Measurements from ENCODE around the gene VSIG10.

The VSIG10 gene

DNA sequence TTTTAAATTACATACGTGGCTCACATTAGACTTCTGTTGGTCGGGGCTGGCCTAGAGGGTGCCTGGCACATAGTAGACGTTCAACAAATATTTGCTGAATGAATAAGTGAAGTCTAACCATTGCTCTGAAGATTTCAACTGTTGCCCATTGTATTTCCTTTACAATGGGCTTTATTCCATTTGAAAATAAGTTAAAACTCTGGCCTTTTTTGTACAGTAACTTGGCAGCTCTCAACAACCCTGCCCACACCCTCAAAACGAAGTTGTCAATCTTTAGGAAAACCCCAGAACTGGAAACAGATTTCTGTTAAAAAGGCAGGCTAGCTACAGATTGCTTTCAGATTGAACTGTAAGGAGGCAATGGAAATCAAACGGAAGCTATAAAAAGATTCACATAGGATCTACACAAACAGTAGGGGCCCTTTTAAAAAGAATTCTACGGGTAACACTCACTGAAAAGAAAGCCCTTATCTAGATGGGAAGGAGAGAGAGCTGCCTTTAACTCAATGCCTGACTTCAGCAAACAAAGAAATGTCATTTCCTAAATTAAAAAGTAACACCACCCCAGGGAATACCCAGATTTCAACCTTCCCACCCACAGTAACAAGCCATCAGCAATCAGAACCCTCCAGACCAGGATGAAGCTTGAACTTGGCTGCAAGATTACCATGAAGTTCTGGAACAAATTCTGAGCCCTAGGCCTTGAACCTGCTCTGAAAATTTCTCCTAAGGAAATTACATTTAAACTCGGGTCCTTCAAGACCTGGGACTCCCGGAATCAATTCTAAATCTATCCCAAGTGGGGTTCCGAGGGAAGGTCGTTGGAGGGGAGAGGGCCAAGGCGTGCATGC lies 44.2 kb downstream of the VSIG10 start:
- DNase-seq: no peak

GRCh38 chr12:118058881-118059280 lies 44.9 kb downstream of the VSIG10 start:
- DNase-seq: no peak

GRCh38 chr12:118058227-118058626 lies 45.6 kb downstream of the VSIG10 start:
- DNase-seq: no peak

DNA sequence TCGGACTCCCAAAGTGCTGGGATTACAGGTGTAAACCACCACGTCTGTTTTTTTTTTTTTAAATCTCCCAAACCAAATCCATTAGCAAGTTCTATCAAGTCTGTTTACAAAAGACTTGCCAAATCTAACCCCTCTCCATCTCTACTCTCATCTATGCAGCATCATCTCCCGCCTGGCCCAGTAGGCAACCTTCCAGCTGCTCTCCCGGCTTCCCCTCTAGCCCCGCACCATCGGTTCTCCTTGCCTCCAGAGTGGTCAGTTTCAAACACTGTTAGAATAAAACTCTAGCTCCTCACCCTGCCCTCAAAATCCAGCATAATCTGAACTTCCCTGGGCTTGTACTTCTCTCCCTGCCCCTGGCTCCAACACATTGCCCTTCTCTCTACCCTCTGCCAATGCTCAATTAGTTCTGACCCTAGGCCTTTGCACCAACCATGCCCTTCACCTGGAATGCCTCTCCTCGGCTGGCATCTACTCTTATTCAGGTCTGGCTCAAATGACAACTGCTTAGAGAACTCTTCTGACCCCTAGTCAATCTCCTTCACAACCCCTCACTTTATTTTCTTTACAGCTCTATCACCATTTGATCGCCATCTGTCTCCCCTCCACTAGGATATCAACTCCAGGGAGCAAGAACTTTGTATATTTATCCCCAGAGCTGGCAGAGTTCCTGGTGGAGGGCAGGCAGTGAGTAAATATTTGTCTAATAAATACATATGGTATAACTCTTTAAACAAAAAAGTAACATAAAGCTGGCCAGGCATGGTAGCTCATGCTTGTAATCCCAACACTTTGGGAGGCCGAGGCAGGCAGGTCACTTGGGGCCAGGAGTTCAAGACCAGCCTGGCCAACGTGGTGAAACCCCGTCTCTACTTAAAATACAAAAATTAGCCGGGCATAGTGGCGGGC lies 47.7 kb downstream of the VSIG10 start:
- peak; percentile 39 for DNase-seq

GRCh38 chr12:118055144-118055557 lies 48.7 kb downstream of the VSIG10 start:
- DNase-seq: no peak

DNA sequence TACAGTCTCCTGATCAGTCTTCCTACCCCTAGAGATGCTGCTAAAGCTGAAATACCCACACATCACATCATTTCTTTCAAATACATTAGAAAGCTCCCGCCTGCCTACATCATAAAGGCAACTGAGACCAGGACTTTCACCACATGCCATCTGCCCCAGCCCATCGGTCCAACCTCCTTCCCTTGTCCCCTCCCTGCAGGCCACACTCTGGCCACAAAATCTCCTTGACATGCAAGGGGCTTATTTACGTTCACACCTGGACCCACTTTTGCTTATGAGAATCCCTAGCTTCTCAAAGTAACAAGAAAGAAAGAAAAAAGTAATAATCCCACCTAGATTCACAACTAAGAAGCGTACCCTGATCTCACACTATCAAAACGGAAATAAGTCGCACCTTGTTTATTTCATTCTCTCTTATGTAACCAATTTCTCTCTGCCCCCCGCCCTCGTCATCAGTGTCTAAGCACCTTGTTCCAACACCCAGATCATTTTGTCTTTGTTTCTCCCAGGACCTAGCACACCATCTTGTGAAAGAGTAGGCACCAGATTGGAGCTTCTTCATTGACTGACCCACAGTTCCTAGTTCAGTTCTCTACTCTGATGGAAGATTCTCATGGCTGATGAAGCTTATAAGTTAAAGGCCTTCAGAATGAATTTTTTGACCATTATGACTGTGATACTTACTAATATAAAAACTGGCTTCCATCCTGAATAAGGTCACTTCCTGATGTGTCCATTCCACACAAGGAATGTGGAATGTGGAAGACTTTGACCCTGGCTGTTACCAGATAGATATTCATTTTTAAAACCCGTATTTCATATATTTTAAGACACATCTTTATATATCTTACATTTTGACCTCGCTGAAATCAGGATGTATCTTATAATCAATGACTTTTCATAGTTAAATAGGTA lies 50.5 kb downstream of the VSIG10 start:
- DNase-seq: no peak

DNA sequence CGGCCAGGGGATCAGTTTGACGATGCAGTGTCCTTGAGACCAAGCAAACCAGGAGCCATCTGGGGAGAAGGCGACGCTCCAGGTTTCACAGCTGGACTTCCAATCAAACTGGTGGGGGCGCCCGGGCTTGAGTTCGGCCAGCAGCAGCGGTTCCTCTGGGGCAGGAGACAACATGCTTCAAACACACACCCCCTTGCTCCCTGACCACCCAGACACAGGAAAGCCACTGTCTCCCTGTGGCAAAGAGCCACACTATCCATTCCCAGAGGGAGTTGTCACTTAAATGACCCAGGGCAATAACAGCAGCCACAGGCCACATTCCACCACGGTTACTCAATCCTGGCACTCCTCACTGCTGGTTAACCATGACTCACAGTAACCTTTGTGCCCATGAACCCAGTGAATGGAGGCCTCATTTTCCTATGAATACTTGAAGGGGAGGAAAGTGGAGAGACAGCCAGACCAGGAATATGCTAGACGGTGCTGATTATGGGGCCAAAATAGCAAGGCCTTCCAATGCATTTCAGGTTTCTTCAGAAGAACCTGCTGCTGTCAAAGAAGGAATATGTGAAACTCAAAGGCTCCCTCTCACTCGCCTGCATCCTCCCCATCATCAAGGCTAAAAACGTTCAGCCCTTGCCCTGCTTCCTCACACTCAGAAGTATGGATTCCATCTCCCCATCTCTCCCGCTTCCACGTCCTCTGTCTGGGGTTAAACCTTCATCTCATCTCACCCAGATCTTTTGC lies 51.3 kb downstream of the VSIG10 start:
- DNase-seq: no peak

DNA sequence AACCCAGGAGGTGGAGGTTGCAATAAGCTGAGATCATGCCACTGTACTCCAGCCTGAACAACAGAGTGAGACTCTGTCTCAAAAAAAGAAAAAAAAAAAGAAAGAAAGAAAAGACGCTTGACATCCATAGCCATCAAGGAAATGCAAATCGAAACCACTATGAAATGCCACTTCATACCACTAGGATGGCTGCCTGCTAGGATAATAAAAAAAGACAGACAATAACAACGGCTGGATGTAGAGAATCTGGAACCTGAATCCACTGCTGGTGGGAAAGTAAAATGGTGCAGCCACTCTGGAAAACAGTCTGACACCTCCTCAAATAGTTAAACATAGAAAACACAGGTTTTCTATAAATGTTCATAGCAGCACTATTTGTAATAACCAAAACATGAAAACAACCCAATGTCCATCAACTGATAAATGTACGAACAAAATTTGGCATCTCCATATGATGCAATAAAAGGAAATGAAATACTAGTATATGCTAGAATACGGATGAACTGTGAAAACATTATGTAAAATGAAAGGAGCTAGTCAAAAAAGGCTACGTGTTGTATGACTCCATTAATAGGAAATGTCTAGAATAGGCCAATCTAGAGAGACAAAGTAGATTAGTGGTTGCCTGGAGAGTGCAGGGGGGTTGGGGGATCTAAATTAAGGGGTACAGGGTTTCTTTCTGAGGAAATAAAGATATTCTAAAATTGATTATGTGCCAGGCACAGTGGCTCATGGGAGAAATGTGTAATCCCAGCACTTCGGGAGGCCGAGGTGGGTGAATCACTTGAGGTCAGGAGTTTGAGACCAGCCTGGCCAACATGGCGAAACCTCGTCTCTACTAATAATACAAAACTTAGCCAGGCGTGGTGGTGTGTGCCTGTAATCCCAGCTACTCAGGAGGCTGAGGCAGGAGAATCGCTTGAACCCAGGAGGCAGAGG lies 52.6 kb downstream of the VSIG10 start:
- DNase-seq: no peak

GRCh38 chr12:118046430-118046829 lies 57.4 kb downstream of the VSIG10 start:
- no peak for DNase-seq

DNA sequence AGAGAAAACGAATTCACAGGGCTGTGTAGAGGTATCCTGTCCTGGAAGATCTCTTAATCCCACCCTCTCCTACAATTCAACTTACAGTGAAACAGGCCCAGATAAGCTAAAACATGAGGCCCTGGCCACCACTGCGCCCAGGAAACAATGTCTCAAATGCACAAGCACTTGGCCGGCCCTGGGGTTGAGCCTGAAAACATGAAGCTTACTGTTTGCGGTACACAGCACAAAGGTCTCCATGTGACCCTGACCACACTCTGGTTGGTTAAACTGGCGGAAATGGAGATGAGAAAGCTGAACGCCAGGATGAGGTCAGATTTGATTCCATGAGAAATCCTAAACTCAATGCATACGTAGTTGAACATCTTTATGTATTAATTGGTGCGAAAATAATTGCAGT lies 59.2 kb downstream of the VSIG10 start:
- no peak for DNase-seq

DNA sequence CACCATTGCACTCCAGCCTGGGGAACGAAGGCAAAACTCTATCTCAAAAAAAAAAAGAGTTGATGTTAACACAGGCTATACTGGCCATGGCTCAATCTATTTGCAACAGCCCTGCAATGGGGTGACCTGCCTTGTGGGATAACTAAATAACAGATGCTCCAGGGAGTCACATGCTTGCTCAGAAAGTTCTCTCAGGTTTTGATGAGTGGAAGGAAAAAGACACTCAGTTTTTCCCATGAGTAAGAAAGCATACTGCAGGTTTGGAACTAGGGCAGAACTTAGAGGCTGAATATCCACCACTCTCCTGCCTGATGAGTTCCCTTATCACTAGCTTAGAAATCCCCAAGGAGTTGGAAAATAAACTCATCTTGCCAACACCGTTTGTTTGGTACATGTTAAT lies 59.7 kb downstream of the VSIG10 start:
- no peak for DNase-seq

GRCh38 chr12:118042091-118042490 lies 61.7 kb downstream of the VSIG10 start:
- DNase-seq: no peak

- no peak for DNase-seq
These were observed 65.7 kb downstream of the VSIG10 start for GRCh38 chr12:118038137-118038536.

GRCh38 chr12:118036672-118037411 lies 67.0 kb downstream of the VSIG10 start:
- no peak for DNase-seq

GRCh38 chr12:118035190-118036041 lies 68.4 kb downstream of the VSIG10 start:
- DNase-seq: no peak

DNA sequence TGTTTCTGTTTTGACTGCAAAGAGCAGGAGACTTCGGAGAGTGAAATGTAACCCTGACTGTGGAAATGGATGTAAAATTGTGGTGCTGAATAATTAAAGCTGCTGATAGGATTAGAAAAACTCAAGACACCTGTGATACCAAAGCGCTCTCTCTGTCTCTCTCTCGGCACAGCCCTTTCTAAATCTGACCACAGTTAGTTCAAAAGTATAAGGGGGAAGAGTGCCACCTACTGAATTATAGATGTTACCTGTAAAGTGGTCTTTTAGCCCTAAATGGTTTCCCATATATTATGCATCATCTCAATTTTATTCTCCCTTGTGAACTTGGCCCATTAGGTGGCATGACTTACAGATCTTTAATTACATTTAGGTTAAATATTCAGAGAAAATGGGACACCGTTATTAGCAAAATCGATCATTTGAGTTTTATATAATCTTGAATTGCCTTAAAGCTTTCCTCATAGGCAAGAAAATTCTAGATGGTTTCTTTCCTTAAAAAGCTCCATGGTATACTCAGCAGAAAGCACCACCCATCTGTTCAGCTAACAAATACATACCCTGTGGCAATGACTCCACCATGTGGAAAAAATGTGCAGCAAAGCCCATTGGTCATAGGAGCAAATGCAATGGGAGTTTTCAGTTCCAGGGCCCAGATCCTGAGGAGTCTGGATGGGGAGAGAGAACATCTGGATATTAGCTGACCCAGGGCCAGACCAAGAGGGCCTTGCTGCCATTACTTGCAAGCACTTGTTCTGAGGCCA lies 69.2 kb downstream of the VSIG10 start:
- peak; percentile 31 for DNase-seq

DNA sequence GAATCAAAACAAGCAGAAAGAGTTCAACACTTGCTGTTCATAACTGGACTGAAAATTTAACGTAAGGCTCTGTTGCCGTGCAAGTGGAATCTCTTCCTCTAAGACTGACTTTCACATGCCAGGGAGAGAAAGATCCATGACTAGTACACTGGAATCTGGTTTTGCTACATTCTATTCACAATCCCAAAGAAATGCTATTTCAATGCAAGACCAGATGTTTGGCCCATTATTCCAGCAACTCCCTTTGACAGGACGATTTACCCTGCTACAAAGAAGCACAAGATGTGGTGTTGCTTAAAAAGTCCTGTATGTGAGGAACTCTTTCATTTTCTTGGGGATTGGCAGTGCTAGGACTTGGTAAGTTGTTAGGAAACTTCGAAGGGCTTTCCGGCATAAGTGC lies 69.9 kb downstream of the VSIG10 start:
- no peak for DNase-seq

GRCh38 chr12:118033323-118033722 lies 70.5 kb downstream of the VSIG10 start:
- DNase-seq: no peak
